Right cardiac atrium (tissue), 5 donors: ENCODE data around the gene FHIT. TPM values are rescaled to one million over a fixed set of nuclear protein-coding genes. Genes with fewer than 3 reads are reported as not detected.

Experiments
- ATAC-seq, 2 donors: fragments of 200-7000 bp; cut with Tn5 transposase; one replicate each; pipeline versions ENCODE4 v1.8.0 to v1.9.1; 2020; ENCODE audit warnings: moderate library complexity in 2 of 2, mild to moderate bottlenecking in 1 of 2
- DNase-seq, 3 donors: peaks; one replicate each; pipeline ENCODE4 v3.0.0-alpha.2; 2020
- H3K27ac ChIP-seq: one replicate; pipeline ENCODE4 v1.5.1; 2013; ENCODE audit warnings: mild to moderate bottlenecking, low read length, control low read depth, moderate library complexity
- H3K27me3 ChIP-seq: one replicate; pipeline ENCODE4 v1.6.1; 2013; ENCODE audit not compliant: control insufficient read depth, insufficient read depth
- H3K4me1 ChIP-seq: one replicate; pipeline ENCODE4 v1.6.1; 2013; ENCODE audit warnings: low read length; ENCODE audit not compliant: control insufficient read depth, insufficient read depth
- H3K4me3 ChIP-seq: one replicate; pipeline ENCODE4 v1.5.1; 2013; ENCODE audit warnings: low read length, control low read depth
- H3K9me3 ChIP-seq: one replicate; pipeline ENCODE4 v1.6.1; 2013; ENCODE audit warnings: low read length; ENCODE audit not compliant: control insufficient read depth
- WGBS: extraction: QIAGEN DNeasy Blood & Tissue Kit; methylation state at CpG from one replicate; pipeline ENCODE4 v1.1.7; 2013; 5-methylcytosine and 5-hydroxymethylcytosine counted together
- intact Hi-C, 4 donors: fragments of 100-400 bp; cut with DNase I; formaldehyde crosslinking; loops; one replicate each; pipeline versions ENCODE4 v1.11.0 to v1.14.0; 2022 to 2023
- polyA plus RNA-seq: library from polyadenylated mRNA; stranded (reverse); fragments of 200-250 nt; gene quantifications from one replicate; pipeline ENCODE4 v1.2.3, GENCODE V29; 2013
- total RNA-seq, 4 donors: library from RNA; stranded (reverse); fragmentation: NEBNext Ultra II Directional; extraction: Animal tissue kit (Norgen Biotek cat#: 25700); gene quantifications; one replicate each; pipeline ENCODE4 v1.2.1, GENCODE V29; 2021
- donor health status: healthy with polysubstance abuse.
- donor health status: DM: no; HTN: yes; CAD: no.
- donor health status: DM: no; HTN: no; CAD: no.
- donor health status: DM: no; HTN: yes; CAD: no; lungs with severe emphysema.
- donor health status: DM: yes; HTN: yes; CAD: no.

FHIT gene
- total and polyA plus RNA-seq, 5 donors = 16.5 to 25.8 (median 21.4) TPM

DNA sequence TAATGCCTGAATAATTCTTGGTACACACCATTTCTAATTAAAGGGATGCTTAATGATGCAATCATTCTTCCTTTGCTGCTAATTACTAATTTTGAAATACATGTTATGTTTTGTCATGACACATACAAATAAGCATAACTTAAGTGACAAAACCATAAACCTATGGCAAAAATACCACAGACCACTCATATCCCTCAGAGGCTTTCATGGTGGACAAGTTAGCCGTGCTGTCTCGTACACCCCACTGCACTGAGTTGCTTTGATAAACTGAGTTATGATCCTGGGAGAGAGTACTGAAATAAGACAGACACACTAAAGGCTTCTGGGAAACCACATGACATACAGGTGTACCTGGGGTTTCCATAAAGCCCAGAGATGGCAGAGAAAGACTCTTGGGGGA is 913.8 kb downstream of the FHIT start:
- 94% methylated on average over 2 of the region's 2 CpGs for WGBS

DNA sequence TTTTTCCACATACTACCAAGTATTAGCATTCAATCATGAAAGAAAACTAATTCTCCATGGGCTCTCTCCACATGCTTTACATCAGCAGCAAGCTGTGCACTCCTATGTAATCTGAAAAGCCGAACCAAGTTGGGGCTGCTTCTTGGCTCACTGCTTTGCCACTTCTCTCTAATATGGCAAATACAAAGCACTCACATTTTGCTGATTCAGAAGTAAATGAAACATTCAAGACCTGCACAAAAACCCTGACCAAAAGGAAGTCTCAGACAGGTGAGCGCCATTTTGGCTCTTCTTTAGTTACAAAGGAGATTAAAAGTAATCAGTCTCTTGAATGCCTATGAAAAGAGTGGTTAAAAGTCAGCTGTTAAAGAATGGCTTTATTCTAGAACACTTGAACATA is 915.2 kb downstream of the FHIT start:
- intact Hi-C loops = no loop called here
- WGBS = 82% methylated on average over 2 of the region's 2 CpGs
- H3K4me3 ChIP-seq = no peak overlapping the region
- H3K27ac ChIP-seq = no peak overlapping the region
- ATAC-seq = no peak
- no peaks in the 10 kb centered on the region for H3K27me3 ChIP-seq
- no peaks in the 10 kb centered on the region for H3K9me3 ChIP-seq
- no peaks in the 10 kb centered on the region for H3K4me1 ChIP-seq
- no peak for DNase-seq

More for the DNA sequence above, 913.8 kb downstream of the FHIT start:
- no peaks in the 10 kb centered on the region for H3K27me3 ChIP-seq
- H3K4me1 ChIP-seq = no peaks in the 10 kb centered on the region
- intact Hi-C loops = no loop called here
- H3K4me3 ChIP-seq = no peak overlapping the region
- H3K9me3 ChIP-seq = no peaks in the 10 kb centered on the region
- ATAC-seq (no peak), DNase-seq (no peak)
- H3K27ac ChIP-seq = no peak overlapping the region

- H3K4me1 ChIP-seq = no peaks in the 10 kb centered on the region
- 59% methylated on average over 1 of the region's 1 CpG for WGBS
- intact Hi-C loops = no loop called here
- no peak overlapping the region for H3K27ac ChIP-seq
- no peaks in the 10 kb centered on the region for H3K9me3 ChIP-seq
- H3K27me3 ChIP-seq = no peaks in the 10 kb centered on the region
- no peak overlapping the region for H3K4me3 ChIP-seq
- ATAC-seq (no peak), DNase-seq (no peak)
Observed at GRCh38 chr3:60333710-60334109, 917.5 kb downstream of the FHIT start.

DNA sequence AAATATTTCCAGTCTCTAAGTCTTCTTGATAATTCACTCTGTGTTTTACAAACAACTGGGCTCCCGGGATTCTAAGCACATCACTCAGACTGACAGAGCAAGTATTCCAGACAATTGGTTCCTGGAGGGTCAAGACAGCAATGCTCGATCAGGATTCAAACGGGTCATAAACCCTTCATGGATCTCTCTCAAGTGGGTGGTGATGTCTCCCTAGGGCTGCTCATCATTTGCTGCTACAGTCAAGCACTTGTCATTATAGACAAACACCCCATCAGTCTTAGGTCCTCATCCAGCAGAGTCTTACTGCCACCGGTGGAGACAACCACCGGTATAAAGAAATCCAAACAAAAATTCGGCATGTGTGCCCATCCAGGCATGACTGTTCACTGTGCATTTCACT is 921.1 kb downstream of the FHIT start:
- Histone ChIP-seq H3K27ac (no peak overlapping the region), H3K4me1 (no peaks in the 10 kb centered on the region), H3K9me3 (no peaks in the 10 kb centered on the region), H3K4me3 (no peak overlapping the region), H3K27me3 (no peaks in the 10 kb centered on the region)
- 70% methylated on average over 6 of the region's 6 CpGs for WGBS
- intact Hi-C loops = no loop called here
- no peak for DNase-seq
- no peak for ATAC-seq

GRCh38 chr3:60325610-60326170 is 925.6 kb downstream of the FHIT start:
- ATAC-seq (no peak), DNase-seq (no peak)
- Histone ChIP-seq H3K4me3 (no peak overlapping the region), H3K27ac (no peak overlapping the region), H3K27me3 (no peaks in the 10 kb centered on the region), H3K9me3 (no peaks in the 10 kb centered on the region), H3K4me1 (no peaks in the 10 kb centered on the region)
- WGBS = 46% methylated on average over 5 of the region's 5 CpGs
- intact Hi-C loops = no loop called here

GRCh38 chr3:60323651-60324050 is 927.6 kb downstream of the FHIT start:
- no peaks in the 10 kb centered on the region for H3K27me3 ChIP-seq
- no peak overlapping the region for H3K4me3 ChIP-seq
- WGBS = 74% methylated on average over 3 of the region's 3 CpGs
- no peak for DNase-seq
- intact Hi-C loops = no loop called here
- no peaks in the 10 kb centered on the region for H3K9me3 ChIP-seq
- no peak for ATAC-seq
- H3K27ac ChIP-seq = no peak overlapping the region
- no peaks in the 10 kb centered on the region for H3K4me1 ChIP-seq

DNA sequence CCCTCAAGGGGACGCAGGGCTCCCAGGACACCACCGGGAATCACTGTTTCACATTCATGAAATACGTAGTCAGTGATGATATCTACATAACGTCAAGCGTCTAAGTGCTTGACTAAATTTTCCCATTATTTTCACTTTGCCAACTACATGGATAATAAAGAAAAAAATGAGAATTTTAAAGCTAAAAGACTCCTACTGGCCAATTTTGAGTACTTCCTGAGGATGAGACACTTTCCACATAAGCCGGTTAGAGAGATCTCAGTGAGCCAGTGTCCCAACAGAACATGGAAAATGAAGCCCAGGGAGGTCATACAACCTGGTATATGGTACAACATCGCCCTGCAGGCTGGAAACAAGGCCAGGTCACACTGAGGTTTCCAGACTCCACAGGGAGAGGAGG is 928.1 kb downstream of the FHIT start:
- intact Hi-C loops = no loop called here
- no peak overlapping the region for H3K27ac ChIP-seq
- no peak overlapping the region for H3K4me3 ChIP-seq
- 85% methylated on average over 7 of the region's 7 CpGs for WGBS
- DNase-seq (no peak), ATAC-seq (no peak)
- no peaks in the 10 kb centered on the region for H3K9me3 ChIP-seq
- no peaks in the 10 kb centered on the region for H3K4me1 ChIP-seq
- no peaks in the 10 kb centered on the region for H3K27me3 ChIP-seq

- 57% methylated on average over 4 of the region's 4 CpGs for WGBS
- Histone ChIP-seq H3K4me3 (no peak overlapping the region), H3K9me3 (no peaks in the 10 kb centered on the region), H3K27ac (no peak overlapping the region), H3K27me3 (no peaks in the 10 kb centered on the region), H3K4me1 (no peaks in the 10 kb centered on the region)
- intact Hi-C loops = no loop called here
- no peak for ATAC-seq
- no peak for DNase-seq
Observed at GRCh38 chr3:60322298-60322856, 928.9 kb downstream of the FHIT start.

DNA sequence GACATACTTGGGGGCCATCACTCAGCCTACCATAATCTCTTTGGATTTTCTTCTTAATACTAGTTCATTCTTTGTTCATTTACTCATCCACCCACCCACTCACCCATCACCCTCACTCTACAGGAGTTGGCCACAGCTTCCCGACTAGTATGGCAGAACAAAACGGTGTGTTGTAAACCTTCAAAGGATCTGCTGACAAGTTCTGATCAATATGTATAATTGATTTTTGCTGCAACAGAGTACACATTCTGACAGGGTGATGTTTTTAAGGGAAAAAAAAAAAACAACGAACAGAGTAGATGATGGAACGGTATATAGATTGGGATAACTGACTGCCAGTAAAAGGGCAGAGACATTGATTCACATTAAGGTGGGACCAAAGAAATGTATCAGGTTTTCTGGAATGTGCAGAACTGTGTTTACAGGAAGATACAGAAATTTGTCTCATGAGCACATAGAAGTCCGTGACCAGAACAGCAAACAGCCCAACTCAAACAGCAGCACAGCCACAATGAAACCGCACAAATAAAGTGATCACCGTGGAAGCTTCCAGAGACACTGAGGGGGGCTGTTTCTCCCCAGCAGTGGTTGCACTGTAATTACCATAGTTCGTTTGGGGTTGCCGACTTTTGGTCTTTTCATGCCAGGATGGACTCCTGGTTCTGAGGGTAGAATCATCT is 931.9 kb downstream of the FHIT start:
- Histone ChIP-seq H3K4me1 (no peaks in the 10 kb centered on the region), H3K27ac (no peak overlapping the region), H3K4me3 (no peak overlapping the region), H3K27me3 (no peaks in the 10 kb centered on the region), H3K9me3 (no peaks in the 10 kb centered on the region)
- intact Hi-C loops = no loop called here
- 91% methylated on average over 9 of the region's 9 CpGs for WGBS
- no peak for DNase-seq
- no peak for ATAC-seq

- ATAC-seq = no peak
- Histone ChIP-seq H3K27ac (no peak overlapping the region), H3K9me3 (no peaks in the 10 kb centered on the region), H3K27me3 (no peaks in the 10 kb centered on the region), H3K4me3 (no peak overlapping the region), H3K4me1 (no peaks in the 10 kb centered on the region)
- intact Hi-C loops = no loop called here
- no peak for DNase-seq
Observed at GRCh38 chr3:60316121-60316797, 935.0 kb downstream of the FHIT start.

DNA sequence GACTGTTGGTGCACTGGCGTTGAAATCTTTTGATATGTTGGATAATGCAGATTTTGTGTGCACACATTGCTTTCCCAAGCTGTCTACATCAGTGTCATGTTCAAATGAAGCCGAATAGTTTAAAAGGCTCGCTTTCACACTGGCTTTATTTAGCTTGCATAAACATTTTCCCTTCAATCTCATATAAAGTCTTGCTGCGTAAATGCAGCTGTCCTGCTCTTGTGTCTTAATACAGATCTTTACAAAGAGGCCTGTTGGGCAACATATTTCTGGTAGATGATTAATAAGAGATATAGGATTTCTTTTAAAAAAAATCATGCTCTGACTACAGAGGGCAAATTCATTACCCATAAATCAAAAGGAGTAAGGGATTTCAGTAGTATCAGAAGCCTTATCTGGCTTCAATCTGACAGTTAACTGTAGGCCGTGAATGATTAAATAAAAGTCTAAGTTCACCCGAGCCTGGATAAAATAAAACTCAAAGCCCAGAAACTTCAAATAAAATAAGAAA is 937.2 kb downstream of the FHIT start:
- 67% methylated on average over 6 of the region's 6 CpGs for WGBS
- Histone ChIP-seq H3K27ac (no peak overlapping the region), H3K27me3 (no peaks in the 10 kb centered on the region), H3K9me3 (no peaks in the 10 kb centered on the region), H3K4me1 (no peaks in the 10 kb centered on the region), H3K4me3 (no peak overlapping the region)
- intact Hi-C loops = no loop called here
- DNase-seq (no peak), ATAC-seq (no peak)
